Skeletal muscle tissue (tissue), 4 donors: ENCODE data around the gene GSTM3. TPM values are rescaled to one million over a fixed set of nuclear protein-coding genes. Genes with fewer than 3 reads are reported as not detected.
"Not testable (repeated sequence)": the region's sequence is repeated elsewhere in the genome, so short reads cannot be mapped to it uniquely, and the experiment has no call there.

Source experiments
- H3K27ac ChIP-seq: one replicate; pipeline ENCODE4 v1.7.0; 2013; ENCODE audit warnings: mild to moderate bottlenecking, low read depth, low read length, inconsistent platforms
- H3K27me3 ChIP-seq, 3 donors: one replicate each; pipeline ENCODE4 v1.7.0; 2013; ENCODE audit warnings: low read length in 3 of 3; ENCODE audit not compliant: control insufficient read depth in 3 of 3, insufficient read depth in 3 of 3
- H3K36me3 ChIP-seq, 3 donors: one replicate each; pipeline ENCODE4 v1.7.0; 2013; ENCODE audit warnings: low read length in 3 of 3; ENCODE audit not compliant: control insufficient read depth in 3 of 3, insufficient read depth in 3 of 3
- H3K4me1 ChIP-seq, 3 donors: one replicate each; pipeline ENCODE4 v1.7.0; 2013; ENCODE audit warnings: low read length in 3 of 3, mild to moderate bottlenecking in 3 of 3; ENCODE audit not compliant: control insufficient read depth in 3 of 3, insufficient read depth in 3 of 3
- H3K4me3 ChIP-seq, 3 donors: one replicate each; pipeline ENCODE4 v1.7.0; 2013; ENCODE audit warnings: low read length in 3 of 3
- H3K9ac ChIP-seq, 3 donors: one replicate each; pipeline ENCODE4 v1.7.0; 2013; ENCODE audit warnings: low read length in 3 of 3, mild to moderate bottlenecking in 3 of 3, moderate library complexity in 2 of 3, low read depth in 1 of 3
- H3K9me3 ChIP-seq, 3 donors: one replicate each; pipeline ENCODE4 v1.7.0; 2013; ENCODE audit warnings: low read length in 3 of 3; ENCODE audit not compliant: control insufficient read depth in 3 of 3
- total RNA-seq: library from RNA; depleted of rRNA; stranded (reverse); fragments of >200 nt; gene quantifications from one replicate; pipeline ENCODE4 v1.2.3, GENCODE V29; 2014
- donor health status: Osteomylitis.

Gene GSTM3
- total RNA-seq, 1 donor from 2014 or later = 24.5 TPM

DNA sequence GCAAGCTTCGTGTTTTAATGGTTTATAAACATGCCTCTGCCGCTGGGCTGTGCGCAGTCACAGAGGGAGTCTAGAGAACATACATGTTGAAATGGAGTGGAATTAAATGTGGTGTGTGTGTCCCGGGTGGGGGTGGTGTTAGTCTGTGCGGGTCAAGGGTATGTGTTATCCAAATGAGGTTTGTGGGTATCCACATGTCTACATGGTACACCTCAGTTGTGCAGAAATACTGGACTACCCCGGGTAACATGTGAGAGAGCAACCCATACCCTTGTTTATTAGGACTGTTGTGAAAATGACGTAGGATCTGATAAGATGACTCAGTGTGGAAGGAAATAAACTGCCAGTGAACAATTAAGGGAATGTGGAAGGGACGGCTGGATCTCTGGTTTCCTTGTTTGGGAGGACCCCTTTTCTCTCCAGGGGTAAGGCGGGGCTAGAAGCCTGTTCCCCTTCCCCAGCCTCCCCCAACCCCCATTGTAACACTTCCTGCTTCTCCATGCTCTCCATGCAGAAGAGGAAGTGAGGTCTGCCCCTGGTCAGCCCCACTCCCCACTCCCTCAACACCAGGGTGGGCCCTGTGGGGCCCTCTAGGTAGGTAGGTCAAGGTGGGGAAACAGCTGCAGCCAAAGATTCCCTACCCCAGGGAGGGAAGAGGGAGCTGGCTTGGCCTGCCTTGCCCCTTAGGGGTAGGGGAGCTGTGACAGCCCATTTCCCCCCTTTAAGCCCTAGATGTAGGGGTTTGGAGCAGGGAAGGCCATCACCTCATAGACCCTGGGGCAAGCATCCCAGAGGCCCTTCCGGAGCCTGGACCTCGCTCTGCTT, 22.2 kb upstream of the GSTM3 start:
- no peak overlapping the region for H3K27ac ChIP-seq
- H3K9ac ChIP-seq = no peak overlapping the region
- no peaks in the 10 kb centered on the region for H3K36me3 ChIP-seq
- no peaks in the 10 kb centered on the region for H3K9me3 ChIP-seq
- H3K4me3 ChIP-seq = no peak overlapping the region
- peaks cover 0 to 7% (median 0%) of the 10 kb centered on the region in 3 donors for H3K4me1 ChIP-seq
- H3K27me3 ChIP-seq = no peaks in the 10 kb centered on the region

DNA sequence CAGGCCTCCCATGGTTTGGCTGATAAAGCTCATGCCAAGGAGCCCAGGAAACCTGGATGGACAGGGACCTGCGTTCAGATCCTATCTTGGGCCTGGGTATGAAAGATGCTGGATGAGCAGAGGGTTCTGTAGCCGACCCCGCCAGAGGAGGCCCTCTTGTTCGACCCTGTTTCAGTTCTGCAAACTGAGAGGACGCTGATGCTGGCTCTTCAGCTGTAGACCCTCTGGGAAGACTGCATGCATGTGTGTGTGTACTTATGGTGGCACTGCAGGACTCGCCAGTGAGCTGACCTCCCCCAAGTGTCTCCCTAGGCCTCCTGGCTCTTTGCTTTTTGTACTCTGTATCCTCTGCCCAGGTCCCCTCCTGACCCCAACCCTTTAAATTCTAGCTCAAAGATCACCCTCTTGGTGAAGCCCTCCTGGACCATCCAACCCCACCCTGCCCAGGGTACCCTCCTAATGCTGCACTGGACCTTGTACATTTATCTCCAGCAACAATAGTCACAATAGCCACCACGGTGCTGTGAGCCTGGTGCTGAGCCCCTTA, 21.3 kb upstream of the GSTM3 start:
- H3K36me3 ChIP-seq = no peaks in the 10 kb centered on the region
- no peak overlapping the region for H3K27ac ChIP-seq
- H3K9me3 ChIP-seq = no peaks in the 10 kb centered on the region
- H3K9ac ChIP-seq = no peak overlapping the region
- H3K4me1 ChIP-seq = peaks cover 0 to 7% (median 0%) of the 10 kb centered on the region in 3 donors
- H3K4me3 ChIP-seq = no peak overlapping the region
- no peaks in the 10 kb centered on the region for H3K27me3 ChIP-seq

DNA sequence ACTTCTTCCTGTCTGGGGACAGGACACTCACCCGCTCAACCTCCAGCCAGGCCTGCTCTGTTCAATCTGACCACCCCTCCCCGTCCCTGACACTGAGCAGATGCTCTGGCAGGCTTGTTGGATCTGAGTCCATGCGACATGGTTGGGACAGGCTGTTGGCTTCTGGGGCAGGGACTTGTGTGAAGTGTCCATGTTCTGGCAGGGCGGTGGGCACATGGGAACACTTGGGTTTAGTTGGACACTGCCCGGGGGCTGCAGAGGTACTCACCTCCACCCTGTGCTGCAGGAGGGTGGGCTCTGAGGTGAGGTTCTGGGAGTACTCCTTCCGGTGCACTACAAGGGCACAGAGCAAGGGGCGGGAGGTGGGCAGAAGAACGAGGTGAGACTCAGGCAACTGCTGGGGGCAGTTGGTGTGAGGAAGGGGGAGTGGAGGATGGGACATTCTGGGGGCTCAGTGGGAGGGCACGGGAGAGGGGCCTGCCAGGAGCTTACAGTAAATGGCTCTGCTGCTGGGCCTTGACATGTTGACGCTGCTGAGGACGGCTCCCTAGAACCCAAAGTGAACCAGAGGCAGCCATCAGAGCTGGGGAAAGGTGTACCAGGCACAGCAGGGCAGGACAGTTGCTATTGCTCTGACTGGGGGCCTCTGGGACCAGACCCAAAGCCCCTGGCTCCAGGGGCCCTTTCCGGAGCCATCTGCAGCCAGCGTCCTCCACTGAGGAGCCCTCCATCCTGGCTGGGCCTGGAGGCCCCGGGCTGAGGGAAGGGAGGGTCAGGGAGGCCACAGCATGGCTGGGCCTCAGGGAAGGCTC, 20.6 kb upstream of the GSTM3 start:
- Histone ChIP-seq H3K4me1 (peaks cover 0 to 7% (median 0%) of the 10 kb centered on the region in 3 donors), H3K27me3 (no peaks in the 10 kb centered on the region), H3K9me3 (no peaks in the 10 kb centered on the region), H3K9ac (no peak overlapping the region), H3K4me3 (no peak overlapping the region), H3K36me3 (no peaks in the 10 kb centered on the region), H3K27ac (no peak overlapping the region)

DNA sequence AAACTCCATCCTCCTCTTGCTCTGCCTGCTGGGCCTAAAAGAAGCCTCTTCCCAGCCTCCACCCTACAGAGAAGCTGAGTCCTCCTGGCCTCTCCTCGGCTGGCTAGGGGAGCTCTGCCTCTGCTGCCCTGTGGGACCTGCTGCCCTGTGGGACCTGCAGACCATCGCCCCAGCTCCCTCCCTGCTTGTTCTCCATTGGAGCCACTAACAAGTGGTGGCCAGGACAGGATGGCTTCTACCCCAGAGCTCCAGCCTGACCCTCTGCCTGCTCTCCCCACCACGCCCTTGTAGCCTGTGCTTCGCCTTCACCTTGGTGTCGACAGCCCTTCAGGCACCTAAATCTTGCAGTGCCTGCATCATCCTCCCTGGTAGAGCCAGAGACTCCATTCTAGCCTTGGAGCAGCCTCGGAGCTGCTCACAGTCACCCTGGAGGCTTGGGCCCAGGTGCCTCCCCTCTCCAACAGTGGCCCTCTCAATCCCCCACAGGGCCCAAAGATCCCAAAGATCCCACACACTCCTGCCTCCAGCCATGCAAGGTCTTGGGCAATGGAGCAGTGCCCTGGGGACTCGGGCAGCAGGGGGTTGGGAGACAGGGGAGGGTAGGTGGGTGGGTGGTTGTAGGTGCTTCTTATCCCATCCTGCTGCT, 19.9 kb upstream of the GSTM3 start:
- Histone ChIP-seq H3K9me3 (no peaks in the 10 kb centered on the region), H3K27me3 (no peaks in the 10 kb centered on the region), H3K4me3 (no peak overlapping the region), H3K36me3 (no peaks in the 10 kb centered on the region), H3K4me1 (peaks cover 0 to 7% (median 0%) of the 10 kb centered on the region in 3 donors), H3K27ac (no peak overlapping the region), H3K9ac (no peak overlapping the region)

DNA sequence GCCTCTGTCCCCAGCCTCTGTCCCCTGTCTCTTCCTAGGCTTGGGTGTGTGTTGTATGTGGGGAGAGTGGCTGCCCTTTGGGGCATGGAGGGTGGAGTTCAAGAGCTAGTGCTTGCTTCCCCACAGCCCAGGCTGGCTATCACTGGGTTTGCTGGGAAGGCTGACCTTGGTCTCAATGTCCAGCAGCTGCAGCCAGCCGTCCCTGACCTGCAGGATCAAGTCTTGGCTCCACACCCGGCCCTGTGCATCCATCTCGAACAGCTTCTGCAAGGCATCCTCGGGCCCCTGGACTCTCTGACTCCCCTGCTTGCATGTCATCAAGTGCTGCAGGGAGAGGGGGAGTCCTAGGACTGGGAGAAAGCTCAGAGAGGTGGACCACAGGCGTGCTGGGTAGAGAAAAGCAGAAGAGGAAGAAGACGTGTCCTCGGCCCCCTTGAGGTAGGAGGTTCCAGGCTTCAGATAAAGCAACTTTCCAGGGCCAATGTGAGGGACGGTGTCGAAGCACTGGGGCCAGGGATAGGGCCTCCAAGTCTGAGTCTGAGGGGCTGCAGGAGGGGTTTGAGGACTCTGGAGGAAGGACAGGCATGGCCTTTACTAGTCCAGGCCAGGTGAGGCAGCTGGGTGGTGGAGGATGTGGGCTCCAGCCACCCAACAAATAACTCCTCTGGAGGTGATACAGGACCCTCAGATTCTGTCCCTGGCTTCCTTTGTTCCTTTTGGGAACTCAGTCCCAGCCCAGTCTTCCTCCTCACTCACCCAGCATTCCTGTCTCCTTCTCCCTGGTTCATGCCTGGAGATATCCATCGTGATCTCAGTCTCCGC, 18.9 kb upstream of the GSTM3 start:
- no peak overlapping the region for H3K27ac ChIP-seq

DNA sequence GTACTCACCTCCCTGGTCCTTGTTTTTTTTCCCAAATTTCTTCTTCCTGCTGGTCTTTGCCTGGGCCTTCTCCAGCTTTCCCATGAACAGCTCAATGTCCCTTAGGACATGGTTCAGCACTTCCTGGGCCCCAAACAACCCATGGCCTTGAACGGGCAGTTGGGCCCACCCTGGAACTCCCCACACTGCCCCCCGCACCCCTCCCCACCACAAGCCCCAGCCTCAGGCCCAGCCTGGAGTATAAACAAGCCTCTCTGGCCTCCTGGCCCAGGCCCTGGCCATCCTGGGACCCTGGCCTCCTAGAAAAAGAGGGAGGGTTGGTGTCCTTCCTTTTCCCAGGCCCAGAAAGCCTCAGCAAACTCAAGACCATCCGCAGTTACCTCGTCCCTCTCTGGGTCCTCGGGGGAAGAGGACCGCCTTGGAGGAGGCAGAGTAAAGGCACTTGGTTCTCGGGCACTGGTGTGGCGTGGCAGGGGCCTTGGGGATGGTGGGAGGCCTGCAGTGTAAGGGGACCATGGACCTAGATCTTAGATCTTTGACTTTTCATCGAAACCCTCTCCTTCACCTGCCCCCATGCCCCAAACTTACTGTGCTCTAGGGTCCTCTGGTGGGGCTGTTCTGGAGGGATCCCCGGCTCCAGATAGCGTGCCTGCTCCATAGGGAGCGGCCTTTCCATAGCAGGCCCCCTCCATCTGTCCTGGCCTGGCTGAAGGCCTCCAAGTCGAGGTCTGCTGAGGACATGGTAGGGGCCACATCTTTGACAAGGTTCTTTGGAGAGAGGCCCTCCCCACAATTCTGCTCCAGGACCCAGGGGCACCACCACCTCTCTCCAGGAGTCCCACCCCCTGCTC, 17.3 kb upstream of the GSTM3 start:
- Histone ChIP-seq H3K4me1 (no peaks in the 10 kb centered on the region), H3K36me3 (no peaks in the 10 kb centered on the region), H3K27ac (no peak overlapping the region), H3K27me3 (no peaks in the 10 kb centered on the region), H3K9ac (no peak overlapping the region), H3K9me3 (no peaks in the 10 kb centered on the region), H3K4me3 (no peak overlapping the region)

More for the DNA sequence above, 18.9 kb upstream of the GSTM3 start:
- Histone ChIP-seq H3K27me3 (no peaks in the 10 kb centered on the region), H3K9me3 (no peaks in the 10 kb centered on the region), H3K9ac (no peak overlapping the region), H3K4me1 (peaks cover 0 to 7% (median 0%) of the 10 kb centered on the region in 3 donors), H3K36me3 (no peaks in the 10 kb centered on the region), H3K4me3 (no peak overlapping the region)

DNA sequence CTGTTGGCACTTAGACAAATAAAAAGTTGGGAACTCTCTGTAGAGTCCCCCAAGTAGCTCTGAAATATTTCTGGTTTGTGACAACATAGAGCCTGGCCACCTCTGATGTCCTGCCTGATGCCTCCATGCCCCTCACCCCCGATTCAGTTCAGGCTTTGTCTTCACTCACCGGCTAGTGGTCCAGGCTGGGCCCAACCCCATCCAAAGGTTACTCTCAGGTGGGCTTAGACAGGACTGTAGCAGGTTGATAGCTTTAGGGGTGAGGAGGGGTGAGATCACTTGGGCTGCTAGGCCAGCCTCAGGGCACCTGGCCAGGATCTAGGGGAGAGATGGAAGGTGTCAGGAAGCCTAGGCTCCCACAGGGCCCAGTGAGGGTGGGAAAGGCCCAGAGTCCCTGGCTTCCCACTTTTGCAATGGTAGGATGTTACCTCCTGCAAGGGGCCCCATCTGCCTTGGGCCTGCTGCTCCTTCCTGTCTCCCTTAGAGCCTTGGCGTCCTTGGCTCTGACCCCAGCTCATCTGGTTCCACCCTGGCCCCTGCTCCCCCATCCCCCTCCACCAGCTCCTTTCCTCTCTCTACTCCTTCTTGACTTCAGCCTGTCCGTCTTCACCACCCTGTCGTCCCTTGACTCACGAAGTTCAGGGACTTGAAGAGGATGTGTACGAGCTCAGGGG, 16.1 kb upstream of the GSTM3 start:
- Histone ChIP-seq H3K9ac (no peak overlapping the region), H3K27me3 (no peaks in the 10 kb centered on the region), H3K4me1 (no peaks in the 10 kb centered on the region), H3K4me3 (no peak overlapping the region), H3K9me3 (no peaks in the 10 kb centered on the region), H3K27ac (no peak overlapping the region), H3K36me3 (no peaks in the 10 kb centered on the region)

DNA sequence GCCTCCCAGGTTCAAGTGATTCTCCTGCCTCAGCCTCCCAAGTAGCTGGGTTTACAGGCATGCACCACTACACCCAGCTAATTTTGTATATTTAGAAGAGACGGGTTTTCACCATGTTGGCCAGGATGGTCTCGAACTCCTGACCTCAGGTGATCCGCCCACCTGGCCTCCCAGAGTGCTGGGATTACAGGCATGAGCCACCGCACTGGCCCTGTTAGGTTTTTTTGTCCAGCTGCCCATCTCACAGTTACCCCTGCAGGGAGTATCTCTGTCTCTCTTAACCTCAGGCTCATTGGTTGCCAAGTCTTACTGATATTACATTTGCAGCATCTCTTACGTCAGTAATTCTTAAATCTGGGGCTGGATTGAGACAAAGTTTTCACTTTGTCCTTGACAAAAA, 15.5 kb upstream of the GSTM3 start:
- H3K27ac ChIP-seq, H3K4me3 ChIP-seq, H3K36me3 ChIP-seq, H3K9ac ChIP-seq, H3K4me1 ChIP-seq, H3K9me3 ChIP-seq, H3K27me3 ChIP-seq: not testable (repeated sequence)
